Esophagus mucosa (tissue), 1 donor: Measurements from ENCODE around the gene HOXA9. TPM values are rescaled to one million over a fixed set of nuclear protein-coding genes. Genes with fewer than 3 reads are reported as not detected.

ENCODE experiments used
- ATAC-seq: fragments of 200-7000 bp; cut with Tn5 transposase; one replicate; pipeline ENCODE4 v1.9.1; 2020
- total RNA-seq: library from RNA; stranded (reverse); gene quantifications from one replicate; pipeline ENCODE4 v1.2.4, GENCODE V29; 2023
- donor health status: DM: yes; HTN: yes; CAD: no.

The HOXA9 gene
- total RNA-seq, 1 donor from 2014 or later: 1.7 TPM

DNA sequence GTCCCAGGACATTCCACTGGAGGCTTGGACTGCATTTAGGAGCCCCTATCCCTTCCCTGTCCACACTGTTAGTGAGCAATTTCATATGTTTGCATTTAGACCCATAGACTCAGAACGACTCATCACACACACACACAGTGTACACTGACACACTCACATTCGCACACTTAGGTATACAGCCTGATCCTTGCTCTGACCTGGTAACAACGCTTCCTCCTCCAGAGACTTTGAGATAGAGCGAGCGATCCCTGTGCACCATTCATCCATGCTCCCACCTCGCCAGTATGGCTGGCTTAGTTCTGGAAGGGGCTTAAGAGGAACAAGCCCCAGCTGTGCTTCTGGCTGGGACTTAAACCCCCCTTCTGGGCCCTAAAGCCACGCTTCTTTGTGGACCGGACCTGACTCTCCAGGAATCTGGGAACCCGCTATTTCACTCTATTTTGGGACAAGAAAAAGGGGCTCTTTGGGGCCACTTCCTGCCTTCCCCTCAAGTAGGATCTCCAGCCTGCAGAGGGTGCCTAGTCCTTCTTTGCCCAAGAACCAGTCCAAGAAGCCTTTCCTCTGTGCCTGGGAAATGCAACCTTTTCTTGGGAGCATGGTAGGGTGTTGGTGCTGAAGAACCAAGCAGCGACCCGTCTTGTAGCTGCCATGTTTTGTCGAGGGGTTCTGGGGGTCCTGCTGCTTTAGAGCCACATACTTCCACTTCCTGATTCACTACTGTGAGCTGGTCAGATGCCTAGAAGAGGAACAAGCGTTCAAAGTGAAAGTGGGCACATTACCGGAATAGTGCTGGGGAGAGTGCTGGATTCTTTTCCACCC, 35.6 kb upstream of the HOXA9 start:
- ATAC-seq: peak; percentile 13

DNA sequence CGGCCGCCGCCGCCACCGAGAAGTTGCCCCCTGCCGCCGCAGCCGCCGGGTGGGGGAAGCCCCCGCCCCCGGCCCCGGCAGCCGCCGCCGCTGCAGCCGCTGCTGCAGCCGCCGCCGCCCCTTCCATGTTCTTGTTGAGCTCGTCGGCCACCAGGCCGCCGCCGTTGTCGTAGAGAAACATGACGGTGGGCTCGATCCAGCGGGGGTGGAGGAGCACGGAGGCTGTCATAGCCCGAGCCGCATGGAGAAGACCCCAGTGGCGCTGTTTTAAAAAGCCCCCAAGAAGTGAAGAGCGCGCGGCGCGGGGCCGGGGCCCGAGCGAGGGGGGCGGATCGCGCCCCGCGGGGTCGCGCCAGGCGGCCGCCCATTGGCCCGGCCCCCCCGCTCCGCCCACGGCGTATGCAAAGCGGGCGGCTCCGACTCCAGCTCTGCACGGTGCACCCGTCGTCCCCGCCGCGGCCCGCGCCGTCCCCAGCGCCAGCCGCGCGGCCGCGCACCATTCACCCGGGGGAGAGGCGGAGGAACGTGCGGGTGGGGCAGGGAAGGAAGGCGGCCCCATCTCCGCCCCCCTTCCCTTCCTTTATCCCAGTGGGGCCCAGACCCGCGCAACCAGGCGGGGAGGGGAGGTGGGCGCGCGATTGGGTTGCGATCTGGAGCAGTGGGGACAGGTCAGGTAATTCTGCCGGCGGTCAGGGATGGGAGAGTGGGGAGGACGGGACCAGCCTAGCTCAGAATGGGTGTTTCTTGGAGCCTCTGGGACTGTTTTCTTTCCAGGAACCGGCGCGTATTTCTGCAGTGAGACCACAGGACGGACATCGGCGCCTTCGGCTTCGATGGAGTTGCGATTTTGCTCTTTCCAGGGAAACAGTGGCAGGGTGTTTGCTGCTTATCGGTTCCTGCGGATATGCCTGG, 34.8 kb upstream of the HOXA9 start, which contains the start of gene HOXA13:
Gene HOXA13, minus strand, starts transcription at position 243 of the 912 bp plus-strand sequence. Its CDS starts 14 bp downstream, at position 229.
- peak; percentile 59 for ATAC-seq

- peak; percentile 17 for ATAC-seq
Measured at GRCh38 chr7:27198871-27199801, 33.8 kb upstream of the HOXA9 start.

DNA sequence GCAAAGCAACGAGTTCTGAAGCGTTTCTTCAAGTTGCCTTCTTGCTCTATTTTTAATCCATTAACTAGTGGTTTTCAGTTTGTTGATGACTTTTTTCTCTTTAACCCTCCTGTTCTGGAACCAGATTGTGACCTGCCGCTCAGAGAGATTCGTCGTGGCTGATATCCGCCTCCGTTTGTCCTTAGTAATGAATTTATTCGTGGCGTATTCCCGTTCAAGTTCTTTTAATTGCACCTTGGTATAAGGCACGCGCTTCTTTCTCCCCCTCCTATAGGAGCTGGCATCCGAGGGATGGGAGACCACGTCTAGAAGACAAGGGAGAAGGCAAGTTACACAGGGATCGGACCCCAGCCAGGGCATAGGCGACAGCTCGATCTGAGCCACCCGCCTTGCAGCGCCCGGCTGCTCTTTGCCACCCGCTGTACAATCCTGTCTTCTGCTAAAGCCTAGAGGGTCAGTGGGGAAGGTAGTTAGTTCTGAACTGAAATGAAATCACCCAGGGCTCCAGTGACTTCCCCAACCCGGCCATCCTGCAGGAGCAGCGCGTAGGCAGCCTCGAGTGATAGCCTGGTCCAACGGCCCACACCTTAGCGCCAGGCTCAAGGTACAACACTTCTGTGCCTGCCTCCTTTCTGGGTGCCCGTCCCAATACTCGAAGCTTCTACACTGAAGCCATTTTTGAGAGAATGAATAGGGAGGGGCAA, 33.0 kb upstream of the HOXA9 start:
- no peak for ATAC-seq

- ATAC-seq: no peak
Measured at GRCh38 chr7:27197137-27198042, 32.1 kb upstream of the HOXA9 start.

DNA sequence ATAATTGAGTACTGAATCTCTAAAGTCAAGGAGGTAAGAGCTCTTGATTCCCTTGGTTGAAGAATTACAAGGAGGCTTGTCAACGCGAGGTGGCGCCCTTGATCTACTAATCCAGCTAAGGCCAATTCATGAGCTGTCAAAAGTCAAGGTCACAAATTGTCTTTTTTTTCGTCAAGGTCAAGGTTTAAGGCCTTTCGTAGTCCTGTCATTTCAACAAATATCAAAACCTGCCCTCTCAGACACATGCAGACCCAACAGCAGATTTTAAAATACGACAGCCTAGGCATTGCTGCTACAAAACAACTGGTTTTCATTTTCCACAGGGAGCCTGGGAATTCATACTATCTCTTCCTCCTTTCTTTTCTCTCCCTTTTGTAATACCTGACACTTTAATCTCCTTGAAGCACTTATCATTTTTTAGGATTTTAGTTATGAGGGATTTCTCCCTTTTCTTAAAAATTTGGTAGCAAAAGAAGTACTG, 31.0 kb upstream of the HOXA9 start:
- ATAC-seq: peak; percentile 19

- no peak for ATAC-seq
Measured at GRCh38 chr7:27194686-27195379, 29.5 kb upstream of the HOXA9 start.

GRCh38 chr7:27194002-27194352, 28.6 kb upstream of the HOXA9 start:
- ATAC-seq: no peak

DNA sequence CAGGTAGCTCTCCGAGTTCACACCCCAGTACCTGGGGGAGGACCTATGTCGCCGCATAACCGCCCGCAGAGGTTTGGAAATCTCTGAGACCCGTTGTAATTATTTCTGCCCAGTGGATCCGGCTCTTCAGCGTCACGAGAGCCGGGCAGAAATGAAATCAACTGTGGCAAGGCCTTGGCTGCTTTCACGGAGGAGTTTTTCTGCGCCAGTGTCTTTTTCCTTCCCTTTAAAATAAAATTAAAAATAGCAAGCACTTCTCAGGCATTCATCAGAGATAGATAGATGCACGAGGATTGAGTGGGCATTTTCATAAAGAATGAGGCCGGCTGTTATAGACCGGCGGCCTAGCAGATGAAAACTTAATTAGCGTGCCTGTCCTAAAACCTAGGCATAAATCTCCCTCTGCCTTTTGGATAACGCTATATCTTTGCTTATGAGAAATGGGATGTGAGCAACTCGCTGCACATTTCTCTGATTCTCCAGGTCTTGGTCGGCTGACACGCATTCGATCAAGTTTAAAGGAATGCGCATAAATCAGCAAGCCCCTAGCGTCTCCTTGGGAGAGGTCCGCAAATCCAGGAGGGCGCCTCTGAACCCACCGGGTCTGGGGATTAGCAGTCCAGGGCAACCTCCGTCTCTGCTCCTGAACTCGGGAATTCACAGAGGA, 28.1 kb upstream of the HOXA9 start:
- ATAC-seq: no peak

GRCh38 chr7:27192546-27193334, 27.4 kb upstream of the HOXA9 start:
- ATAC-seq: peak; percentile 34

- ATAC-seq: peak; percentile 19
Measured at GRCh38 chr7:27191833-27192545, 26.7 kb upstream of the HOXA9 start.

DNA sequence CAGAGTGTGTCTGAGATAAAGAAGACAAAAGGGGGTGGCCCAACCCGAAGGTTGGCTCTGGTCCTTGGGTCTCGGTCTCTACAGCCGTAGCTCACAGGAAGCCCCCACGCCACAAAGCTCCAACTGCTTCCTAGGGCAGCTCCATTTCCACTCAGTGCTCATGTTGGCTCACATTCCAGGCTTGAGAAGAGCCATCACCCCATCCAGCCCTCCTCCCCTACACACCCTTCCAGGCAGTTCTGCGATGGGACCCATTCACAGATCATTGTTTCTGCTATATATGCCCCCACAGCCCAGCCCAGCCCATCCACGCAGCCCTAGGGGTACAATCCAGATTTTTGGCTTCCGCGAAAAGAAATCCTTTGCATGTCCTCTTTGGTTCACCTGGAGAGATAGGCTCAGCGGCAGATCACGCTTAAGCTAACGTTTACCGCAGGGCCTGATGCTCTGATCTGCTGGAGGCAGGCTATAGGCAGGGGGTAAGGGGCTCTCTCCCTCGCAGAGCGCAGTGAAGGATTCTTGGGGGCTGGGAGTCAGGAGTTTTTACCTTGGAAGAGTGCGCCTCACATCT, 25.9 kb upstream of the HOXA9 start:
- ATAC-seq: no peak

- ATAC-seq: no peak
Measured at GRCh38 chr7:27189997-27190748, 24.8 kb upstream of the HOXA9 start.

GRCh38 chr7:27189295-27189996, 24.1 kb upstream of the HOXA9 start:
- no peak for ATAC-seq

DNA sequence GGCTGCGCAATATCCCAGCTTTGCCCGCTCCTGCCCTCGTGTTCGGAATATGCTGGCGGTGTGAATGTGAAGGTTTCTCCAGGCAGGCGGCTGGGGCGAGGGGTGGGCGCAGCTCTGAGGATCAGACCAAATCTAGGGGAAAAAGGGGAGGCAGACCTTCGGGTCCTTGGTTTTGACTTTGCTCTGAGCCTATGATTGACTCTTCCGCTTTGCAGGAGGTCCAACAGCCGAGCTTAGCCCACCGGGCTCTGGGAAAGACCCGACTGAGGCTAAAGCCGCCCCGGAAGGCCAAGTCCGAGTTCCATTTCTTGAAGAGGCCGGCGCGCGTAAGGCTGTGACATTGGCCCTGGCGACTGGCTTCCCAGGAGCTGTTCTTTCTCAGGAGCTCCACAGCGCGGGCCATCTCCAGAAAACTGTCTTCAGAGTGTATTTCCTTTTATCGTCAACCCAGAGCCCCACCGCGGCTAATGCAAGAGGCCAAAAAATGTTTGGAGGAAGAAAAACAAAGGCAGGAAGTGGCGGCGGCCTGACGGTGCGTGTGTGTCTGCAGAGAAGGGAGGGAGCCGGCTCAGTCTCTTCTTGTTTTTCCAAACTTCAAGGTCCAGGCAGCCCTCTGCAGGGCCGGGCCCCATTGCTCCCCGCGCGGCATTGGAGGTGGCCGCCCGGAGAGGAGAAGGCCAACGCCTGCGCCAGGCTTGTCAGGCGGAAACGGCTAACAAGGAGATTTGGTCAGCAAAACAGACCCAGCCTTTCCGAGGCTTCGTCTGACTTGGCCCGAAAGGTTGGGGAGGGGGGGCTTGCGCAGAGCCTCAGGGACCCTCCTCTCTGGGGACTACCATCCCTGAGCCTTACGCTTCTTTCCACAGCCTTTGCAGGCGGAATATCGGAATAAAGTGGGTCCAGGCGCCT, 23.3 kb upstream of the HOXA9 start:
- ATAC-seq: no peak
